Ishikawa (cell line): Measurements from ENCODE around the gene GRAMD1B.

Source experiments
- EP300 ChIP-seq: IDR thresholded peaks from 2 replicates; pipeline ENCODE4 v1.6.1; 2012; ENCODE audit warnings: borderline replicate concordance
- MAX ChIP-seq: IDR thresholded peaks from 2 replicates; pipeline ENCODE4 v1.6.1; 2012
- TEAD4 ChIP-seq: IDR thresholded peaks from 2 replicates; pipeline ENCODE4 v1.6.1; 2012

- no peak for TF ChIP-seq MAX
- no peak for TF ChIP-seq TEAD4
- no peak for TF ChIP-seq EP300
These were observed 186.6 kb downstream of the GRAMD1B start for GRCh38 chr11:123616505-123617198.
